Measurements from ENCODE around the gene THEMIS2.
"Not testable (repeated sequence)": the region's sequence is repeated elsewhere in the genome, so short reads cannot be mapped to it uniquely, and the experiment has no call there.

The THEMIS2 gene

GRCh38 chr1:27865821-27866220, 6.5 kb upstream of the THEMIS2 start:
- TF ChIP-seq BACH2 (CRISPR knock-in tag; IDR thresholded peaks at IDR 0.05; ENCODE audit: borderline replicate concordance), result no peak
- no peak for TF ChIP-seq ZFP30 (CRISPR knock-in tag; IDR thresholded peaks at IDR 0.05)
- TF ChIP-seq CREB5 (CRISPR knock-in tag; IDR thresholded peaks at IDR 0.05; ENCODE audit: low read depth), result no peak
- no peak for TF ChIP-seq SNAI2 (CRISPR knock-in tag; IDR thresholded peaks at IDR 0.05)
- no peak for ATAC-seq

- ATAC-seq, result no peak
- TF ChIP-seq CREB5 (CRISPR knock-in tag; IDR thresholded peaks at IDR 0.05; ENCODE audit: low read depth) (no peak), CSDC2 (CRISPR knock-in tag; IDR thresholded peaks at IDR 0.05) (no peak), BACH2 (CRISPR knock-in tag; IDR thresholded peaks at IDR 0.05; ENCODE audit: borderline replicate concordance) (no peak), ZFP3 (CRISPR knock-in tag; IDR thresholded peaks at IDR 0.05) (no peak), CSRNP3 (CRISPR knock-in tag; IDR thresholded peaks at IDR 0.05) (no peak)
Measured at GRCh38 chr1:27868556-27868931, 3.8 kb upstream of the THEMIS2 start.

GRCh38 chr1:27868932-27869718, 3.2 kb upstream of the THEMIS2 start:
- ATAC-seq, result no peak
- TF ChIP-seq BACH2 (CRISPR knock-in tag; IDR thresholded peaks at IDR 0.05; ENCODE audit: borderline replicate concordance) (no peak), ISL1 (CRISPR knock-in tag; IDR thresholded peaks at IDR 0.05) (no peak), ESRRG (CRISPR knock-in tag; IDR thresholded peaks at IDR 0.05) (no peak), PATZ1 (CRISPR knock-in tag; IDR thresholded peaks at IDR 0.05; ENCODE audit: borderline replicate concordance) (no peak), TCF4 (CRISPR knock-in tag; IDR thresholded peaks at IDR 0.05; ENCODE audit: borderline replicate concordance) (no peak), ZNF565 (CRISPR knock-in tag; conservative IDR thresholded peaks at IDR 0.05; ENCODE audit: low read depth) (no peak), CSRNP3 (CRISPR knock-in tag; IDR thresholded peaks at IDR 0.05) (no peak), ZFP30 (CRISPR knock-in tag; IDR thresholded peaks at IDR 0.05) (no peak), POU6F1 (CRISPR knock-in tag; IDR thresholded peaks at IDR 0.05; ENCODE audit: borderline replicate concordance, low read depth) (no peak), ZNF8 (CRISPR knock-in tag; IDR thresholded peaks at IDR 0.05) (no peak), ZC3H10 (CRISPR knock-in tag; IDR thresholded peaks at IDR 0.05) (no peak), SNAI2 (CRISPR knock-in tag; IDR thresholded peaks at IDR 0.05) (no peak), PPARA (CRISPR knock-in tag; IDR thresholded peaks at IDR 0.05; ENCODE audit: borderline replicate concordance) (no peak), ZFP3 (CRISPR knock-in tag; IDR thresholded peaks at IDR 0.05) (no peak)

GRCh38 chr1:27869719-27870085, 2.6 kb upstream of the THEMIS2 start:
- no peak for ATAC-seq
- no peak for TF ChIP-seq TCF4 (CRISPR knock-in tag; IDR thresholded peaks at IDR 0.05; ENCODE audit: borderline replicate concordance)
- TF ChIP-seq PPARA (CRISPR knock-in tag; IDR thresholded peaks at IDR 0.05; ENCODE audit: borderline replicate concordance), result no peak
- TF ChIP-seq POU6F1 (CRISPR knock-in tag; IDR thresholded peaks at IDR 0.05; ENCODE audit: borderline replicate concordance, low read depth), result no peak
- TF ChIP-seq ZNF8 (CRISPR knock-in tag; IDR thresholded peaks at IDR 0.05), result no peak

GRCh38 chr1:27871076-27871475, 1.3 kb upstream of the THEMIS2 start:
- not testable (repeated sequence) for ATAC-seq
